GM21390 (cell line): Measurements from ENCODE around the gene SLC35F4.

Source experiments
- ATAC-seq: cut with Tn5 transposase; IDR thresholded peaks from one replicate; pipeline ENCODE4 v1.9.1; 2021; ENCODE audit not compliant: unreplicated experiment

Gene SLC35F4

DNA sequence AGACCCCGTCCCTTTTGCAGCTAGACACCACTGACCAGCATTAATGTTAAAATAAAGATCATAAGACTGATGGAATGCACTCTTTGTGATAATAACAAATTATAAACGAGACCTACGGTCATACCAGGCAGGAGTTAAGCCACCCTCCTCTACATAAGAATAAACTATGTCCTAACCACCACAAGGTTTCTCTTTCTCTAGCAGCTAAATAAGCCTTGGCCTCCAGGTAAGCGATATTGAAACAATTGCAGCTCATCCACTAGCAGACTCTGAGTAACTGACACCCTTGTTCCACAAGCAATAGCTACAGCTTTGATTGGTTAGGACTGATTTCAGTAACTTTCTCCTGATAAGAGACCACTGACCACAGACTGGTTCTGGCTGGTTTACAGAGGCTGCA lies 228.0 kb downstream of the SLC35F4 start:
- no peak for ATAC-seq

DNA sequence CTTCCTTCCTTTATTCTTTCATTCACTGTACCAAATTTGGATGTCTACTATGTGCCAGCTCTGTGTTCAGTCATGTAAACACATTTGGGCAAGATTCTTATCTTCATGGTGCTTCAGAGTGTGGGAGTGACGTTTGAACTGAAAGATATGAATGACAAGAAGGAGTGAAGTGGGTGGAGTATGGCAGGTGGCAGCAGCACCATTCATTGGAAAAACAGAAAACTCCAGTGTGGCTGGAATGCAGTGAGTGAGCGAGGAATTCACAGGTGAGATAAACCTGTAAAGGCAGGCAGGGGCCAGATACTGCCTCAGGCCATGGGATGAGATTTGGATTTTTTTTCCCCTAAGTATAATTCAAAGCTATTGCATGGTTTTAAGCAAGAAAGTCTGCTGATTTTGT lies 231.6 kb downstream of the SLC35F4 start:
- ATAC-seq = no peak

DNA sequence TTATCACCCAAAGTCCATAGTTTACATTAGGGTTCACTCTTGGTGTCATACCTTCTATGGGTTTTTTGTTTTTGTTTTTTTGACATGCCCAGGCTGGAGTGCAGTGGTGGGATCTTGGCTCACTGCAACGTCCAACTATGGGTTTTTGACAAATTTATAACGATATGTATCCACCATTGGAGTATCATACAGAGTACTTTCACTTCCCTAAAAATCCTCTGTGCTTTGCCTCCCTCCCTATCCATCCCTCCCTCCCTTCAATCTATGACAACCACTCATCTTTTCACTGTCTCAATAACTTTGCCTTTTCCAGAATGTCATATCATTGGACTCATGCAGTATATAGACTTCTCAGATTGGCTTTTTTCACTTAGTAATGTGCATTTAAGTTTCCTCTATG lies 233.2 kb downstream of the SLC35F4 start:
- no peak for ATAC-seq

DNA sequence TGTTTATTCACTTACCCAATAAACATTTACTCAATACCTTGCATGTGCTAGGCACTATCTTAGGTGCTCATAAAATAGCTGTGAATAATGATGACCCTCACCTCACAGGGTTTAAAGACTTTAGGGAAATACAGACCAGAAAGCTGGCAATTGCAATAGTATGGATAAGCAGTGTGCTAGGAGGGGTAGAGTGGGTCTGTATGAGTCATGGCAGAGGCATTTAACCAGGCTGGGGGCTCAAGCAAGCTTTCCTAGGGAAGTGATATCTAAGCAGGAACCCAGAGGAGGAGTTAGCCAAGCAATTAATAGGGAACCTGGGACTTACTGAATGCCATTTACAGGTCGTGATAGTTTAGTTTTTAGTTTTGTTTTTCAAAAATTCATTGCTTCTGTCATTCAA lies 248.4 kb downstream of the SLC35F4 start:
- no peak for ATAC-seq

DNA sequence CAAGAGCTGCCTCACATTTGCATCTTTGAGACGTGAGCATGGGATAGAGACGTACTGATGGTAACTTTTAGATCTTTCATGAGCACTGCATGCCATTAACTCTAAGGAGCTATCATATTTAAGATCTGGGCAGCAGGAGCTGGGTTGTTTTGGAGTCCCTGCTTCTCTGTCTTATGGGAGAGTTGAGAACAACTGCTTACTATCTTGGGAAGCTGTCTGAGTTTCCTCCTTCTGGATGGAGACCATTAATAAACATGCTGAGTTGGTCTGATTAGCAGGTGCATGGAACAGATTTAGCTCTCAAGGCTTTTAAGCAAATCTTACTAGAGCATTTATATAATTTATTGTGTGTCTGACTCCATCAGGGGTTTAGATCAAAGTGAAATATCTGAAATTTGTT lies 252.9 kb downstream of the SLC35F4 start:
- ATAC-seq = no peak

DNA sequence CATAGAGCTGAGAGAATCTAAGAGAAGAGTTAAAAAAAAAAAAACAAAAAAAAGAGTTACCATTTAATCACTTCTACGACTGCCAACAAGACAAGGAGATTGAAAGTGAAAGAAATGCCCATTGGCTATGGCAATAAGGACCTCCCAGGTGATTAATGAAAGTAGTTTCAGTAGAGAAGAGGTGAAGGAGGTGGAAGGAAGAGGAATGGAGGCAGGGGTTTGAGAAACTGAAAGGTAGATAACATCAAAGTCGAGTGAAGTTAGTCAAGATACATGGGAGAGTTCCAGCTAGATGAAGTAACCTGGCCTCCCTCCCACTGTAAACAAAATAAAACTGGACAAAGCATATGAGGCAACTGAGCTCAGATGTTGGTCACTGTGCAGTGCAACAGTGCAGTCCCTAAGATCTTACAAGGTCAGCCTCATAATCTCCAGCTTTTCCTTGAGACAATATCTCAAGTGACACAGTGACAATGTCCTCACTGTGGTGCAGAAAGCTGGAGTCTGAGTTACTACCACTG lies 254.3 kb downstream of the SLC35F4 start:
- no peak for ATAC-seq

DNA sequence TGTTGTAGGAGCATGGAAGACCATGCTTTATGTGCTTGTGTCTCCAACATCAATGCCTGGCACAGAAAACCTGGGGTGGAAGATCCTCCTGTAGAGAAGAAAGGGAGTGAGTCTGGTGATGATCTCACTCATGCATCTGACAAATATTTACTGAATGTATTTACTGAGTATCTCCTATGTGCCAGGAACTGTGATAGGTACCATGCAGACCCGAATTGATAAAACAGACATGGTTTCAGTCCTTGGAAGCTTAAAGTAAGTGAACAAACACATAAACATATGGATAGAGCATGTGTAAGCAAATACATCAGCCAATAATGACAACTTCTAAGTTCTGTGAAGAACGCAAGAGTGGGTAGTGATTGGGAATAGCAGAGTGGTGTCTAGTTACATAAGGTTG lies 255.3 kb downstream of the SLC35F4 start:
- ATAC-seq = no peak

DNA sequence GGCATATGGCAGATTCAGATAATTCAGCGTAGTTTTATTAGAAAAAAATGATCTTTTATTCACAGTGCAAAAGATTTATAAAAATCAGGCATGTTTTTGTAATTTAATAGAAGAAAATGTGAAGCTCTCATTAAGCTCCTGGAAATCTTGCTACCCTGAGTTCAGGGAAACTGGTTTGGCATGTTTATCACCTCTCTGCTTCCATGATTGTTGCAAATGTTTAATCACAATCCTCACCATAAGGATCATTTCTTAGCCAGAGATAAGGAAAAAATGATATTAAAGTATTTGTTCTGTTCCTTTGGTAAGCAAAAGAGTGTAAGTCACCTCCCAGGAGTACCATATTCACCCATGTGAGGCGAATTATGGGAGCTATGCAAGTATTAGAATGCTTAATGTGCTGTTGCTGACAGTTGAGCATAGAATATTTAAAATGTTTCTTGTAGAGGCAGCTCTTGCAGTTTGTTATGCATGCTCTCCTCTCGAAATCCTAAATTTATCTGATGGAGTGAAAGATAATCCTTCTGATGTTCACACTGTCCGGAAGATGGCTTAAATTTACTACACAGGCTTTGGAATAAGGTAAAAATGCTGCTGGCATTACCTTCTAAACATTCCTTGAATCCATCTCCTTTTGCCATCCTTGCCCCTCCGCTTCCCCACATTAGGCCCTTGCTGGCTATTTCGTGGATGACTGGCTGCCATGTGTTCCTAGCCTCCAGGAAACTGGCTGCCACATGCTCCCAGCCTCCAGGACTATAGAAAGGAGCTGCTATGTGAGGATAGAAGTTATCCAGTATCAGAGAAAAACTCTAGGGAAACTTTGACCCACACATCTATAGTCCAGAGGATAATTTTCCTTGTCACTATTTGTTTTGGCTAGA lies 256.5 kb downstream of the SLC35F4 start:
- ATAC-seq = no peak

DNA sequence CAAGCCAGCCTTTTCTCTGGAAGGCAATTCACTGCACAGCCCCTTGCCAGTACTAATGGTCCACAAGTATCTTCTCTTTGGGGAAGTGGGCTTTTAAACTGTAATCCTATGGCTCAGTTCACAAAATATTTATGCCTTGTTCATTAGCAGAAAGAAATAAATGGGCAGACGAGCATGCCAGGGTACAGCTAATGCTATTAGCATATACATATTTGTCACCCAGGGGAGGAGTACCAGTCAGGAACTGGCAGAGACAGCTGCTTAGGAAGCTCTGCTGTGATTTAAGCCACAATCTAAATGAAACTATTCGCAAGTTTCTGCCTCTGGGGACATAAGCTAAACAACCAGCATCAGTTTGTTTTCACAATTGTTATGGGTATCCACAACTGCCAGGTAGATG lies 258.8 kb downstream of the SLC35F4 start:
- no peak for ATAC-seq

DNA sequence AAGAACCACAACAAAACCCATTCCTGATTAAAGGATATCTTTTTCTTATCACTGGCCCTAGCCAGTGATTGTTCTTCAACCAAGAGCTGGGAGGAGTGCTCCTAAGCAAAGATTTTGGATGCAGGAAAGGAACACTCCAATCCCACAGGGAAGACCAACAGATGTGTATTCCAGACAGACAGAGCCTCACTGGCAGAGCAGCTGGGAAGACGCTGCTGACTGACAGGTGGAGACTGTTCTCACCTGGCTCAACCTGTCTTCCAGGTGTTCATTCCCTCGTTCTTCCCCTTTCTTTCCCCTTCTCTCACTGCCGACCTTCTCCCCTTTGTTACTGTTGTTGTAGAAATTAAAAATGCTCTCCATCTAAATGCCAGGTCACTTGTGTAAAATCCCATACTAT lies 282.5 kb downstream of the SLC35F4 start:
- no peak for ATAC-seq

DNA sequence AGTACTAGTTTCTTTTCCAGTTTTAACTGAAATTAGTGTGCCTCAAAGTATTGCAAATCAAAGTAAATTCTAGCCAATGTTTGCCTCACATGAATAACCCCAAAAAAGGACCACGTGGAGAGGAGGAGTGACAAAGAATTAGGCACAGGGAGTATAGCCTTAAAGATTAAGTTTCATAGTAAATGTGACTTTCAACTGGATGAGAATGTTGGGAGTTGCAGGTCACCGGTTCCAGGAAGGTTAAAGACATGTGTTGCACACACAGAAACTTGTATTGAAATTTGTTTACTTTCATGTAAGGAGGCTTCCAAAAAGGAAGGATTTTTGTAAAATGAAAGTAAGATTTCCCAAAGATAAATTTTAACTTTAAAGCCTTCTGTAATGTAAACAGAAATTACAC lies 283.1 kb downstream of the SLC35F4 start:
- ATAC-seq = no peak

DNA sequence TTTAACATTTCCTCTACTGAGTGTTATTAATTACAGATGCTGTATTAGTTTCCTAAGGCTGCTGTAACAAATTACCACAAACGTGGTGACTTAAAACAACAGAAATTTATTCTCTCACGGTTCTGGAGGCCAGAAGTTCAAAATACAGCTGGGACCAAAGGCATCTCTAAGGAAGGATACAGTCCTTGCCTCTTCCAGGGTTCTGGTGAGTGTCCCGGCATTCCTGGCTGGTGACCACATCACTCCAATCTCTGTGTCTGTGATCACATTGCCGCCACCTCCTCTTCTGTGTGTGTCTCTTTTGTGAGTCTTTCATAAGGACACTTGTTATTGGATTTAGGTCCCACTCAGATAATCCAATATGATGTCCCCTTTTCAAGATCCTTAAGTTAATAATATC lies 287.1 kb downstream of the SLC35F4 start:
- no peak for ATAC-seq

DNA sequence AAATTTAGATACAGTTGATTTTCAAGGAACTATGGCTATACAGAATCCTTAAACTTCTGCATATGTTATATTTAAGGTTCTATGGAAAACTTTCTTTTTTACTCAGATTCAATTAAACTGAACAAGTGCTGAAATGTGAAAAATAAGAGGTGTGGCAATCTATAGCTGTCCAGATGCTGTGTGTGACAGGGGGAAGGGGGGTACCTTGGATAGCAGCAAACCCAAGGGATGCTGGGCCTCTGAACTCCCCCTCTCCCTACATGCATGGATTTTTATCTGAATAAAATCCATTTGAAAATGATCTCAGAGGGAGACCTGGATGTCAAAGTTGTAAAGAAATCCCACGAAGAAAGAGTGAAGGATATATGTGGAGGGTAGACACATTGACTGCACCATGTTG lies 289.4 kb downstream of the SLC35F4 start:
- no peak for ATAC-seq

DNA sequence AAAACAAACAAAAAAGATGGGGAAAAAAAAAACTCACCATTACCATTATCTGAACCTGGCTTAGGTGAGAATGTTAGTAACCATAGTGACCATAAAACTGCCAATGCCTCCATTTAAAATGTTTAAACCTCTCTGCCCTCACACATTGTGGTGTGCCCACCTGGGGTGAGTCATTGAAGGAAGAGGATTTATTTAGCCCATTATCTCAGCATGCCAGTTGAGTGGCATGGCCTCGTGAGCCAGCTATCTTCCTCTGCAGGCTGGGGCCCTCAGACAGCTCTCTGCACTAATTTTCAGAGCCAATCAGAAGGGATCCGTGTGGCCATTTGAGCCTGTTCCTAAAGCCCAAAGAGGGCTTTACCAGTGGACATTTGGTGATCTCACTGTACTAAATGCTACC lies 290.4 kb downstream of the SLC35F4 start:
- ATAC-seq = no peak

DNA sequence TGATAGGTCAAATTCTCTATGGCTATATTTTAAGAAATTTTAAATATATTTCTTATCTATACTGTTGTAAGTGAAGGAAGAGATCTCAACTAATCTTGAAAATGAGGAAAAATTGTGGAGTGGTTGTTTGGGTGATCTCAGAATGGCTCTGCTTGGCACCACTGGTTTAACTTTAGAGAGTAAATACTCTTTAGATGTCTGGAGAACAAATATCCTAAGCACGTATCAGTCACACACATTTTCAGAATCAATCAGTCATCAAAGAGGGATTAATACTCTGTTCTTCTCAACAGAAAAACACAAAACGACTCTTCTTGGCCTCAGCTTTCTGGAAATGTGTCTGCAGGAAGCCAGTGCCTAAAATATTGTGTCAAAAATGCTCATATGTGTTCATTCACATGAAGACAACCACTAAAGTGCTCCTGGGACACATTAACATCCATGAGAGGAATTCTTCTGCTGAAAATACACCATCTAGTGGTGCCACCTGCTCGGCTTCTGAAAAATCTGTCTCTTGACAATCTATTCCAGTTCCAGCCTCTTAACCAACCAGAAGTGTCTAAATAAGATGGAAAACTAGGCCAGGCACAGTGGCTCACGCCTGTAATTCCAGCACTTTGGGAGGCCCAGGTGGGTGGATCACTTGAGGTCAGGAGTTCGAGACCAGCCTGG lies 291.1 kb downstream of the SLC35F4 start:
- ATAC-seq = no peak

DNA sequence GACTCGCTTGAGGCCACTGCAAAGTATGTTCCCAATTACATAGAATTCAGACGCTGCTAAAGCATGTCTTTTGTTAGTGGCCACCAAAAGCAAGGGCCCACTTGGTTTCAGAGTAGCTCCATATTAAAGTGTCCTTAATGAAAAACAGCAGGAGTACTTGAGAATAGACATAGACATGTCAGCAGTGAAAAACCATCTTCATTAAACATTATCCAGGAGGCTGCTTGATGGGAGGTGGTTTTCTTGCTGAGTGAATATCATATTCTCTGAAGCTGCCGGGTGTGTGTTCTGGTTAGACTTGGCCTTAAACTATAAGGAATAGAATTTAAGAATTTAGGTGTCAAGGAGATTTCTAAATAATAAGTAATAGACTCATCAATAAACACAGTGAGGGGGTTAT lies 292.7 kb downstream of the SLC35F4 start:
- ATAC-seq = no peak

DNA sequence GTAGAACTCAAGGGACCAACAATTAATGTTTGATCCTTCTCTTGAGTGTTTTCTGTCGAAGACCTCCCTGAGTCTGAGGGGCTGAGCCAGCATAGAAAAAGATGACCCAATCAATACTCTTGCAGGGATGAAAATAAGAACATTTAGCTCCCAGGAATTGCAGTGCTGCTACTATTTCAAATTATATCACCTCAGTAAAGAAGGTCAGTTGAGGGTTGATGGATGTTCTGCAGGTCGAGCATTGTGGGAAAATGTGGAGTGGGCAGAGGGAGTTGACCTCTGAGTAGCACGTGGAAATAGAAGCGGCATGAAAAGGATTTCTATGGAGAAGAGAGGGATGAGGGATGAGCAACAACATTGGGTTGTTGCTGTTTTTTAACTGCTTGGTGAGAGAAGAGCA lies 297.3 kb downstream of the SLC35F4 start:
- no peak for ATAC-seq

DNA sequence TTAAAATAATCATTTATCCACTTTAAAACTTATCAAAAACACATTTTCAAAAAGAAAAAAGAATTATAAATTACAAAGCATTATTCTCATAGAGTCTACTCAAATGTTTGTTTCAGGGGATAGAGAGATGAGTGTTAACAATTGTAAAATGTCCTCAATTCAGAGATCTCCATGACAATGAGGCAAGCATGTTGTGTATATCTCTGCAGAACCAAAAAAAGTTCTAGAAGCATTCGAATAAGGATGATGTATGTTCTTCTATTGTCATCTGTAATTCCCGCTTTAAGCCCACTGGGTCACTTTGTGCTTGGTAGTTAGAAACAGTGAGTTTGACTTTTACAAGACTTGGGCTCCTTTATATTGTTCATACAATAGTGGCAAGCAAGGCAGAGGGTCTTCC lies 298.7 kb downstream of the SLC35F4 start:
- ATAC-seq = no peak

DNA sequence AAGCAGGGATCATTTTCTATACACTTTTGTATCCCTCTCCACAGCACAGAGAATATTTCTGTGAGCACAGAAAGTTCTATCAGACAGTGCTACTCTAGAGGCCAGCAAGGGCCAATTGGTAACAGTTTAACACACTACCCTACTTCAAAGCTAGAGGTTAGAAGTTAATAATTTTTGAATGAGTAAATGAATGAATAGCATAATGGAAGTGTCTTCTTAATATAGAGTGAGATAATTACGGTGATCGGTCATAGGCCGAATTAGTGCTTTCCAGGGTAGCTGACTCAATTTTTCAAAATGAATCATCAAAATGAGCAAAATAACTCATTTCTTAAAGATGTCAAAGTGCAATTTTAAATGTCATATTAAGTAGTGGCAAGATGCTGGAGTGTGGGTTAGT lies 305.2 kb downstream of the SLC35F4 start:
- ATAC-seq = peak; percentile 71

DNA sequence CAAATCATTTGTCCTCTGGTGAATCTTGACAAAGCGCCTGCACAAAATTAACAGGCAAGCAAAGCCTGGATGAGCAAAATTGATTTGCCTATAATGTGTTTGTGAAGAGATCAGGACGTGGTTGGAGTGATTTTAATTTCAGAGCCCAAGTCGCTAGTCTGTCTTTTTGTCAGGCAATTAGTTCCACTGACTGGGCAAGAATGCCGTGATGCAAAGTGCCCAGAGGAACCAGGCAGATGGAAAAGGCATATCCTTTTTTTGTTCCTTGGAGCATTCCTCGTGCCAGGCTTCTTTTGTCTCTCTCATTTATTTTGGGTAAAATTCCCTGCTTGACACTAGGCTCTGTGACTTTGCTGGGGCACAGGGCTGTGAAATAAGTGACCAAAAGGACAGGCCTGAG lies 306.3 kb downstream of the SLC35F4 start:
- ATAC-seq = no peak

DNA sequence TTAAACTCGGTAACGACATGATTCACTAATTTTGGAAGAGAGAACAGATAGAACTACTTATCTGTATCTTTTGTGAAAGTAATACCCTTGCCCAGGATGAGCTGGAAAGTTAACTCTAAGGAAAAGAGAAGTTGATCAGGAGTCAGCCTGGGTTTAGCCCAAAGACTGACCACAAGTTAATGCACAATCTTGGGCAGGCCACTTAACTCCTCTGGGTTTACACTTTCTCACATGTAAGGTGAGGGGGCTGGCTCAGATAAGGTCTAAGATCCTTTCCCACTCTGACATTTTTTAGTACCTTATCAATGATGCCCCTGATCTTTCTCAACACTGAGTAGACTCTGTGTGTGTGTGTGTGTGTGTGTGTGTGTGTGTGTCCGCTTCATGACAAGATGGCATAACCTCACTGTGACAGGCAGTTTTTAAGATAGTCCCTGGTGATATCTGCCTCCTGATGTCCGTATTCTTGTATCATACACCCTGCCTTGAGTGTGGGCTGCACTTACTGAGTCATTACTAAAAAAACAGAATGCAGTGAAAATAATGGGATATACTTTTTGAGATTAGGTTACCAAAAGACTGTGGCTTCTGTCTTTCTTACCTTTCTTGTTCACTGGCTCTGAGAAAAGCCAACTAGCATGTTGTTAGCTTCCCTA lies 316.0 kb downstream of the SLC35F4 start:
- no peak for ATAC-seq

DNA sequence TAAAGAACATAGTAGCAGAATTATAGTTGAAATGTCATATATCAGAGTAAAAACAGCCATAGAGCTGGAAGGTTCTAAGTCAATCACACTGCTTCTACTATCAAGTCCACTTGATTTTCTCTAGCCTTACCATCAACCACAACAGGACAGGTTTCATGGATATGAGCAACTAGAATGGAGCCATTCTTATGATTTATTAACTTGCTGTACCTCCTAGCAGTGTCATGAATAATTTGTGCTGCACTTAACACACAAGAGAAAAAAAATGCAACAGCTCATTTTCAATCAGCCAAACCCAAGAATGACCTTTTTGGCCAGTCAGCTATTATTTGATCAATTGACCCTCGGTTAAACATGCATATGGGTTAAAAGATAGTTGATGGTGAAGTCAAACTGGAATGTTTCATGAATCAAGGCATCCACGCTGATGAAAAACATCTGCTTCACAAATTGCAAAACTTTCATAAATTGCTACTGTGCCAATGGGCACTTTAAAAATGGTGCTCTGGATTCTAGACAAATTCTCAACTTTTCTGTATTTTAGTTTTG lies 316.8 kb downstream of the SLC35F4 start:
- no peak for ATAC-seq
